ENCODE data around the gene ICAM3. TPM values are rescaled to one million over a fixed set of nuclear protein-coding genes. Genes with fewer than 3 reads are reported as not detected.
A peak's percentile ranks its signal among the peaks of the same experiment; 100 is the strongest.
"Not testable (repeated sequence)": the region's sequence is repeated elsewhere in the genome, so short reads cannot be mapped to it uniquely, and the experiment has no call there.

Gene ICAM3, protein sequence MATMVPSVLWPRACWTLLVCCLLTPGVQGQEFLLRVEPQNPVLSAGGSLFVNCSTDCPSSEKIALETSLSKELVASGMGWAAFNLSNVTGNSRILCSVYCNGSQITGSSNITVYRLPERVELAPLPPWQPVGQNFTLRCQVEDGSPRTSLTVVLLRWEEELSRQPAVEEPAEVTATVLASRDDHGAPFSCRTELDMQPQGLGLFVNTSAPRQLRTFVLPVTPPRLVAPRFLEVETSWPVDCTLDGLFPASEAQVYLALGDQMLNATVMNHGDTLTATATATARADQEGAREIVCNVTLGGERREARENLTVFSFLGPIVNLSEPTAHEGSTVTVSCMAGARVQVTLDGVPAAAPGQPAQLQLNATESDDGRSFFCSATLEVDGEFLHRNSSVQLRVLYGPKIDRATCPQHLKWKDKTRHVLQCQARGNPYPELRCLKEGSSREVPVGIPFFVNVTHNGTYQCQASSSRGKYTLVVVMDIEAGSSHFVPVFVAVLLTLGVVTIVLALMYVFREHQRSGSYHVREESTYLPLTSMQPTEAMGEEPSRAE
- total RNA-seq (3.8 TPM), polyA plus RNA-seq (9.7 TPM)

DNA sequence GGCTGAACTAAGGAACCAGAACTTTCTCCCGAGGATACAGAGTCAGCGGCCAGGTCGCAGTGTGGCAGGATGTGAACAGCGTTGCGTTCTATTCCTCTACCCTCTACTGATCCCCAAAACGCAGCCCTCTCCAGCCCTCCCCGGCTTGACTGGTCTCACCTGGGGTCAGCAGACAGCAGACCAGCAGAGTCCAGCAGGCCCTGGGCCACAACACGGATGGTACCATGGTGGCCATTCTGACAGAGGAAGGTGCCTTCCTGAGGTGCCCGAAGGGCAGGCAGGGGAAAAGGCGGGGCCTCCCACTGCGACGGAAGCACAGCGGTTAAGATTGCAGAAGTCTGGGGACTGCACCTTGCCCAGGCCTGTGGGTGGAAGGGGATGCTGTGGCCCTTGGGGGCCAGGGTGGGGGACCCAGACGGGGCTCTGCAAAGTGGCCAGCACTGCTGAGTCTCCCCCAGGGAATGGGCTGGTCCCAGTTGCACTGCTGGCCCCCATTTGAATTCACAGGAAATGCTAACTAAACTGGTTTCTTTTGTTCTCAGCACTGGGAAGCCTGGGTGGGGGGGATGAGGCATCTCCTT lies at the start of gene ICAM3:
TSS of gene ICAM3 (minus strand) at position 245 of the 581 bp plus-strand sequence. CDS start at position 235, 10 bp downstream.
- H3K27ac ChIP-seq (ENCODE audit: low read depth), result no peak within 1 kb of the TSS
- DNase-seq (ENCODE audit: extremely low spot score), result no peak
- WGBS, result 60% methylated on average over 14 of the region's 14 CpGs
- H3K4me1 ChIP-seq (ENCODE audit: insufficient read depth), result no peaks in the 10 kb centered on the region
- peak within 1 kb of the TSS; percentile 1 for H3K4me3 ChIP-seq (ENCODE audit: low read depth, low read length)
- H3K36me3 ChIP-seq (ENCODE audit: insufficient read depth), result no peaks in the 10 kb centered on the region

DNA sequence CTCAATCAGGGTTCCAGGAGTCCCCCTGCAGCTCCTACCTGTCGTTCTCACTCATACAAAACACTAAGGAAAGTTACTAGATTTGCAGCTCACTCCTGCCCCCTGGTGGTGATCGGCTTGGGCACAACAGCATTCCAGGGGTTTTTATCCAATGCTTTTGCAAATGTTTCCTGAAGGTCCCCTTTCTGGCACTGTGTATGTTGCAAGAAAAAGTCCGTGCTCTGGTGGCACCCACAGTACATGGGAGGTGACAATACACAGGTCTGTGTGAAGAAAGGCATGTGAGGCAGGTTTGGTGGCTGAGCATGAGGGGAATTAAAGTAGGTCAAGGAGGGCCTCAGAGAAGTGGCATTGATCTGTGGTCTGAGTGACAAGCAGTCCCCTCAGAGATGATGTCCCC lies 49.5 kb upstream of the ICAM3 start:
- H3K36me3 ChIP-seq (ENCODE audit: insufficient read depth), result no peaks in the 10 kb centered on the region
- H3K4me1 ChIP-seq (ENCODE audit: insufficient read depth), result peaks cover 1% of the 10 kb centered on the region
- peak; percentile 57 for DNase-seq (ENCODE audit: extremely low spot score)
- WGBS, result under 1% methylated on average over 3 of the region's 3 CpGs
- H3K27ac ChIP-seq (ENCODE audit: low read depth), result no peak overlapping the region
- H3K4me3 ChIP-seq (ENCODE audit: low read depth, low read length), result no peak overlapping the region

DNA sequence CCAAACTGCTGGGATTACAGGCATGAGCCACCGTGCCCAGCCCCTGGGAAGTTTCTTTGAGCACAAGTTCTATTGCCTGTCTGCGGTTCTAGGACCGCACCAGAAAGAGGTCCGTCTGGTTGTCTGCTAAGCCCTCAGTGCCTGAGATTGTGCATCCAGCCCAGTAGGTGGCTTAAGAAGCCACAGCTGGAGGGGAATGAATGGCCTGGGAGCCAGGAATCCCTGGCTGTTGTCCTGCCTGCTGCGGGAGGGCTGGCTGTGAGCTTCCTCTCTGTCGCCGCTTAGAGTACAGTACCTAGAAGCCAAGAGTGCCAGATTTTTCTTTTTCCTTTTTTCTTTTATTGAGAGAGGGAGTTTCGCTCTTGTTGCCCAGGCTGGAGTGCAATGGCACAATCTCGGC lies 45.2 kb upstream of the ICAM3 start:
- no peak overlapping the region for H3K27ac ChIP-seq (ENCODE audit: low read depth)
- no peak overlapping the region for H3K4me3 ChIP-seq (ENCODE audit: low read depth, low read length)
- H3K36me3 ChIP-seq (ENCODE audit: insufficient read depth), result no peaks in the 10 kb centered on the region
- 72% methylated on average over 9 of the region's 9 CpGs for WGBS
- peaks cover 1% of the 10 kb centered on the region for H3K4me1 ChIP-seq (ENCODE audit: insufficient read depth)
- no peak for DNase-seq (ENCODE audit: extremely low spot score)

DNA sequence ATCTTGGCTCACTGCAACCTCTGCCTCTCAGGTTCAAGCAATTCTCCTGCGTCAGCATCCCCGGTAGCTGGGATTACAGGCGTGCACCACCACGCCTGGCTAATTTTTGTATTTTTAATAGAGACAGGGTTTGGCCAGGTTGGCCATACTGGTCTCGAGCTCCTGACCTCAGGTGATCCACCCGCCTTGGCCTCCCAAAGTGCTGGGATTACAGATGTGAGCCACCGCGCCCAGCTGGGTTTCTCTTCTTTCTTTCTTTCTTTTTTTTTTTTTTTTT lies 43.7 kb upstream of the ICAM3 start:
- DNase-seq (ENCODE audit: extremely low spot score); H3K36me3 ChIP-seq (ENCODE audit: insufficient read depth); H3K4me1 ChIP-seq (ENCODE audit: insufficient read depth); H3K27ac ChIP-seq (ENCODE audit: low read depth); H3K4me3 ChIP-seq (ENCODE audit: low read depth, low read length): not testable (repeated sequence)
- WGBS, result 89% methylated on average over 8 of the region's 8 CpGs

DNA sequence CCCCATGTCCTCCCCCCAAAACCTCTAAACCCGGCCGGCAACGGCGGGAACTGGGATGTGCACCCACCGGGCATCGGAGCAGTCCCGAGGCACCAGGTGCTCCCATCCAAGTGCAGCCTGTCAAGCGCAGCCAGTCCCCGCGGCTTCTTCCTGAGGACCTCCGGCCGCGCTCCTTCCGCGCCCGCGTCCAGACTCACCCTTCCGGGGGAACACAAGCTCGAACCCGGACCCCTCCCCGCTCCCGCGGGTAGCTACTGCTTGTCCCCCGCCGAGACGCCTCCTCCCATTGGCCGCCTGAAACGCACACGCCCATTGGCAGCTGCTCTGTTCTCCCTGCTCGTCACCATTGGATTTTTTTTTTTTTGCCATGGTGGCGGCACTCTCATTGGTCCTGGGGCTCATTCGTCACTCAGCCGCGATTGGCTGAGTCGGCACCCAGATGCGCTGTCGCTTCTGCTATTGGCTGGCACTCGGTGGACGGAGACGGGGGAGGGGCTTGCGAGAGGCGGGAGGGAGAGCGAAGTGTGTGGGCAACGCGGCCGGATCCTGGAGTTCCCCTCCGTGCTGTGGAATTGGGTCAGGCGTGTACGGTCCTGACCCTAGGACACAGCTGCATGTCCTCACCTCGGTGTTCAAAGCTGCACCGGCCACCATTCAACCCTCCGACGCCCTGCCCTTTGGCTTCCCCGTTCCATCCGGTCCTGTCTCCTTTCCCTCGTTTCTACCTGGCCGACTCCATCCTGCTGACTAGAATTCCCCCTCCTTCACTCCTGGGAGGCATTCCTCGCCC lies 41.1 kb upstream of the ICAM3 start, which contains the start of gene TYK2:
TSS of gene TYK2 (minus strand) at position 260 of the 790 bp plus-strand sequence. CDS start 2,166 bp downstream, outside the sequence.
- no peaks in the 10 kb centered on the region for H3K4me1 ChIP-seq (ENCODE audit: insufficient read depth)
- H3K4me3 ChIP-seq (ENCODE audit: low read depth, low read length), result peak within 1 kb of the TSS; percentile 75
- peak; percentile 96 for DNase-seq (ENCODE audit: extremely low spot score)
- H3K27ac ChIP-seq (ENCODE audit: low read depth), result peak within 1 kb of the TSS; percentile 64
- no peaks in the 10 kb centered on the region for H3K36me3 ChIP-seq (ENCODE audit: insufficient read depth)
- WGBS, result under 1% methylated on average over 58 of the region's 58 CpGs

DNA sequence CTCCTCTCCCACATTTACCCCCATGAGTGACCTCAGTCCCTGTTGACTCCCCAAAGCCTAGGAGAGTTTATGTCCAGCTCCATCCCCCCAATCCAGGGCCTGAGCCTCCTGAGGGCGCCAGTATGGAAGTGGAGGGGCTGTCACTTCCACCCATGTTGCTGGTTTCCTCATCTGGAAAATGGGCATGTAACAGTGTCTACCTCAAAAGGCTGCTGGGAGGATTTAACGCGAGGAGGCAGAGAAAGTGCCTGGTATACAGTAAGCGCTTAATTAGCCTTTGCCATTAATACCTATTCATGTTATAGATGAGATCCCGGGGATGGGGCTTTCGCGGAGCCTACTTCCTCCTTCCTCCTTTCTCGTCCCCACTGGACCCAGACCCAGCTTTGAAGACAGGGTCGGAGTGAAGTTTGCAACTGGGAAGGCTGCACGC lies 40.5 kb upstream of the ICAM3 start:
- no peaks in the 10 kb centered on the region for H3K4me1 ChIP-seq (ENCODE audit: insufficient read depth)
- H3K36me3 ChIP-seq (ENCODE audit: insufficient read depth), result no peaks in the 10 kb centered on the region
- H3K27ac ChIP-seq (ENCODE audit: low read depth), result peak overlapping the region; percentile 64
- peak overlapping the region; percentile 75 for H3K4me3 ChIP-seq (ENCODE audit: low read depth, low read length)
- 1% methylated on average over 10 of the region's 10 CpGs for WGBS
- DNase-seq (ENCODE audit: extremely low spot score), result no peak

DNA sequence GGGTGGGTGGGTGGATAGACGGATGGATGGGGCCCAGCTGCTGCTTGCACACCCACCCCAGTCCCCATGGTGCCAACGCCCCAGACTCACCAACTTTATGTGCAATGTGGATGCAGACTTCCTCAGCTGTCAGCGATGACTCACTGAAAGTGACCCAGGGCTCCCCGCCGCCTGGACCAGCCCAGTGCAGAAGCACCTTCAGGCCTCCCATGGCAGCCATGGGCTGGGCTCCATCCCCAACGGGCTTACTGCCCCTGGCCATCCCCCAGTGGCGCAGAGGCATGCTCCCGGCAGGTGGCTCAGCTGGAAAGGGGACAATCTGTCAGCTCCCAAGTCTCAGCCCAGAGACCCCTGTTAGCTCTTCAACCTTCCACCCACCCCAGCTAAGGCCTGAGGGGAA lies 38.7 kb upstream of the ICAM3 start:
- WGBS, result 98% methylated on average over 8 of the region's 8 CpGs
- Histone ChIP-seq H3K4me1 (ENCODE audit: insufficient read depth) (no peaks in the 10 kb centered on the region), H3K27ac (ENCODE audit: low read depth) (no peak overlapping the region), H3K4me3 (ENCODE audit: low read depth, low read length) (no peak overlapping the region), H3K36me3 (ENCODE audit: insufficient read depth) (no peaks in the 10 kb centered on the region)
- no peak for DNase-seq (ENCODE audit: extremely low spot score)

DNA sequence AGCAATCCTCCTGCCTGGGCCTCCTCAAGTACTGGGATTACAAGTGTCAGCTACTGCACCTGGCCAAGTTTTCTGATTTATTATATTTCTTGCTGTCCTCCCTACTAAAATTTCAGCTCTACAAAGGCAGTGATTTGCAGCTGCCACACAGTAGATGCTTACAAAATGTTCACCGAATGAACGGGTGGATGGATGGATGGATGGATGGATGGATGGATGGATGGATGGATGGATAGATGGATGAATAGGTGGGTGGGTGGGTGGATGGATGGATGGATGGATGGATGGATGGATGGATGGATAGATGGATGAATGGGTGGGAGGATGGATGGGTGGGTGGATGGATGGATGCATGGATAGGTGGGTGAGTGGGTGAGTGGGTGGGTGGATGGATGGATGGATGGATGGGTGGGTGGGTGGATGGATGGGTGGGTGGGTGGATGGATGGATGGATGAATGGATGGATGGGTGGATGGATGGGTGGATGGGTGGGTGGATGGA lies 37.8 kb upstream of the ICAM3 start:
- not testable (repeated sequence) for H3K27ac ChIP-seq (ENCODE audit: low read depth); H3K4me3 ChIP-seq (ENCODE audit: low read depth, low read length); H3K4me1 ChIP-seq (ENCODE audit: insufficient read depth); DNase-seq (ENCODE audit: extremely low spot score); H3K36me3 ChIP-seq (ENCODE audit: insufficient read depth)
- 97% methylated on average over 2 of the region's 2 CpGs for WGBS

DNA sequence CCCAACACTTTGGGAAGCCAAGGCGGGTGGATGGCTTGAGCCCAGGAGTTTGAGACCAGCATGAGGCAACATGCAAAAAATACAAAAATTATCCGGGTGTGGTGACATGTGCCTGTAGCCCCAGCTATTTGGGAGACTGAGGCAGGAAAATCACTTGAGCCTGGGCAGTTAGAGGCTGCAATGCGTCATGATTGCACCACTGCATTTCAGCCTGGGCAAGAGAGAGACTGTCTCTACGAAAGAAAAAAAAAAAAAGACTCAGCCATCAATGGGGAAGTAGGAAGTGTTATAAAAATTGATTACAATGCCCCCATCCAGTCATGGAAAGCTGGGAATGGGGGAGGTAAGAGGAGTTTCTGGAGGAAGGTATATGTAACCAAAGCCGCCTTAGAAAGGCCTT lies 35.5 kb upstream of the ICAM3 start:
- DNase-seq (ENCODE audit: extremely low spot score), result no peak

DNA sequence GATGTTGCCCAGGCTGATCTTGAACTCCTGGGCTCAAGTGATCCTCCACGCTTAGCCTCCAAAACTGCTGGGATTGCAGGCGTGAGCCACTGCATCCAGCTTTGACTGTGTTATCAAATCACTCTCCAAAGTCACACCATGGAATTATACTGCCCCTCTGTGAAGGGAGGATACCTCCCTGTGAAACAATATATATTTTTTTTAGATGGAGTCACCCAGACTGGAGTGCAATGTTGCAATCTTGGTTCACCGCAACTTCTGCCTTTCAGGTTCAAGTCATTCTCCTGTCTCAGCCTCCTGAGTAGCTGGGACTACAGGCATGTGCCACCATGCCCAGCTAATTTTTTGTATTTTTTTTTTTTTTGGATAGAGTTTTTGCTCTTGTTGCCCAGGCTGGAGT lies 33.3 kb upstream of the ICAM3 start:
- no peak overlapping the region for H3K4me3 ChIP-seq (ENCODE audit: low read depth, low read length)
- WGBS, result 94% methylated on average over 3 of the region's 3 CpGs

More for the DNA sequence above, 35.5 kb upstream of the ICAM3 start:
- 91% methylated on average over 5 of the region's 5 CpGs for WGBS
- no peaks in the 10 kb centered on the region for H3K36me3 ChIP-seq (ENCODE audit: insufficient read depth)
- no peak overlapping the region for H3K4me3 ChIP-seq (ENCODE audit: low read depth, low read length)
- no peaks in the 10 kb centered on the region for H3K4me1 ChIP-seq (ENCODE audit: insufficient read depth)
- no peak overlapping the region for H3K27ac ChIP-seq (ENCODE audit: low read depth)

DNA sequence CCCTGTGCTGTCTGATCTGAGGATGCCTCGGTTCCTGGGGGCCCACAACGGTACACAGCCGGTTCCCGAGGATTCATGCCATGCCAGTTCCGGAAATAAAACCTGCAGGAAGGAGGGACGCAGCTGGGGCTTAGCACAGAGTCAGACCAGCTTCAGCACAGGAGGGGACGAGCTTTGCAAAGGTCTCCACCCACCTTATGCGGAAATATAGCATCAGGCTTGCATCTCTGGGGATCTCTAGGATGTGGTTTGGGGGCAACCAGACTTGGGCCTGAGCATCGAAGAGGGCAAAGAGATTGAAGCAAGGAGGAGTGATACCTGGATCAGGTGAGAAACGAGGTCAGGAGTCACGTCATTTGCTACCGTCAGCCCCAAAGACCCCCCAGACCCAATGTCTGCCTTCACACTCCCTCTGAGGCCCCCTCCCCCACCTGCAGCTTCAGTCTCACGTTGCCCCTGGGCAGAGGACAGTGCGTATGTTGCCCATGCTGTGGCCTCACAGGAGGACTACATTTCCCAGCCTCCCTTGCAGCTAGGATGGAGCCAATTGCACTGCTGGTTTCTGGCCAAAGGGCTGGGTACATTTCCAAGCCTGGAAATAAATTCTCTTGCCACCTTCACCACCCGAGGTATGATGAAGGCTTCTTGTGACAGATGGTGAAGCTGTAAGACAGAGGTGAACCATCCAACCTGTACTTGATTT lies 28.8 kb upstream of the ICAM3 start:
- Histone ChIP-seq H3K36me3 (ENCODE audit: insufficient read depth) (peaks cover 2% of the 10 kb centered on the region), H3K4me3 (ENCODE audit: low read depth, low read length) (no peak overlapping the region), H3K27ac (ENCODE audit: low read depth) (no peak overlapping the region), H3K4me1 (ENCODE audit: insufficient read depth) (no peaks in the 10 kb centered on the region)
- DNase-seq (ENCODE audit: extremely low spot score), result no peak
- WGBS, result 94% methylated on average over 15 of the region's 15 CpGs

More for the DNA sequence above, 33.3 kb upstream of the ICAM3 start:
- H3K4me1 ChIP-seq (ENCODE audit: insufficient read depth), result no peaks in the 10 kb centered on the region
- no peak overlapping the region for H3K27ac ChIP-seq (ENCODE audit: low read depth)
- DNase-seq (ENCODE audit: extremely low spot score), result no peak
- H3K36me3 ChIP-seq (ENCODE audit: insufficient read depth), result no peaks in the 10 kb centered on the region

DNA sequence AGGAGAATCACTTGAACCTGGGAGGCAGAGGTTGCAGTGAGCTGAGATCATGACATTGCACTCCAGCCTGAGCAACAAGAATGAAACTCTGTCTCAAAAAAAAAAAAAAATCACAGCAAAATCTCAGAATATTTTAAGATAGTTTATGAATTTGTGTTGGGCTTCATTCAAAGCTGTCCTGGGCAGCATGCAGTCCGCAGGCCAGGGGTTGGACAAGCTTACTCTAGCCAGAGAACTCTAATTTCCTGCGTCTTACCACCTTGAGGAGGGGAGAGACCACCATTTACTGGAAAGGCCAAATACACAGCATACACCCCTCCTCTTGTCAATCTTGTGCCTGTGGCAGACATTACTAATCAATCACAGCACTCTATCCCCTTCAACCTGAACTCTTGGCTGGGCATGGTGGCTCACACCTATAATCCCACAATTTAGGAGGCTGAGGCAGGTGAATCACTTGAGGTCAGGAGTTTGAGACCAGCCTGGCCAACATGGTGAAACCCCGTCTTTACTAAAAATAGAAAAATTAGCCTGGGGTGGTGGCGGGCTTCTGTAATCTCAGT lies 27.6 kb upstream of the ICAM3 start:
- DNase-seq (ENCODE audit: extremely low spot score); H3K27ac ChIP-seq (ENCODE audit: low read depth); H3K4me3 ChIP-seq (ENCODE audit: low read depth, low read length); H3K36me3 ChIP-seq (ENCODE audit: insufficient read depth); H3K4me1 ChIP-seq (ENCODE audit: insufficient read depth): not testable (repeated sequence)
- 96% methylated on average over 4 of the region's 4 CpGs for WGBS

DNA sequence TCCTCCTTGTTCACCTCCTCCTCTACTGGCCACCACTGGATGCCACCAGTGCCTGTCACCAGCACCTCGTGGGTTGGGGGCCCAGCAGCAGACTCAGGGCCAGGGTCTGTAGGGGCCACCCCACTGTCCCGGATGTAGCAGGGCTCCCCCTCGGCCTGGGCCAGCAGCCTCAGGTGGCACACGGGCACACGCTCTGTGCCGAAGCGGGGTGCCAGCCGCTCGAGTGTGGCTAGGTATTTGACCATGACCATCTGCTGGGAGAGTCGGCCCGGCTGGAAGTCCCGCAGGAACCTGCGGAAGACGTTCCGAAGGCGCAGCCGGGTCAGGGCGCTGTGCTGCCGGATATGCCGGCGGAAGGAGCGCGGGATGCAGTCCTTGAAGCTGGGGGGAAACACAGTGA lies 26.1 kb upstream of the ICAM3 start:
- H3K36me3 ChIP-seq (ENCODE audit: insufficient read depth), result peaks cover 2% of the 10 kb centered on the region
- no peaks in the 10 kb centered on the region for H3K4me1 ChIP-seq (ENCODE audit: insufficient read depth)
- no peak for DNase-seq (ENCODE audit: extremely low spot score)
- H3K4me3 ChIP-seq (ENCODE audit: low read depth, low read length), result no peak overlapping the region
- H3K27ac ChIP-seq (ENCODE audit: low read depth), result no peak overlapping the region
- WGBS, result 96% methylated on average over 23 of the region's 23 CpGs

Data from urinary bladder (tissue), 4 donors.